ENCODE data around the gene HIF1A. TPM values are rescaled to one million over a fixed set of nuclear protein-coding genes. Genes with fewer than 3 reads are reported as not detected.
"Not testable (repeated sequence)": the region's sequence is repeated elsewhere in the genome, so short reads cannot be mapped to it uniquely, and the experiment has no call there.

The HIF1A gene
- total RNA-seq, 2 experiments from 2014 or later = 283 to 287 TPM

- Mint-ChIP-seq H3K4me3 (no peak overlapping the region), H3K36me3 (peaks cover 77% of the 10 kb centered on the region), H3K4me1 (ENCODE audit: low read depth) (peaks cover 18% of the 10 kb centered on the region), H3K27ac (peak overlapping the region; percentile 54), H3K27me3 (no peaks in the 10 kb centered on the region), H3K9me3 (no peaks in the 10 kb centered on the region)
- no peak for DNase-seq
- intact Hi-C loops (cut with micrococcal nuclease) = no loop called here
- ChIA-PET POLR2A (interaction anchor here (0.7 kb wide), 1 partner anchor 19 kb away, joined by 3 read pairs; no protein-coding TSS in a partner anchor), CTCF (no interaction called here)
These were observed 41.4 kb downstream of the HIF1A start for GRCh38 chr14:61736751-61737150.

GRCh38 chr14:61737915-61738314, 42.6 kb downstream of the HIF1A start:
- no peak overlapping the region for H3K4me3 Mint-ChIP-seq
- peak overlapping the region; percentile 65 for H3K27ac Mint-ChIP-seq
- peaks cover 75% of the 10 kb centered on the region for H3K36me3 Mint-ChIP-seq
- no peak for DNase-seq
- ChIA-PET CTCF (no interaction called here), POLR2A (no interaction called here)
- H3K4me1 Mint-ChIP-seq (ENCODE audit: low read depth) = peaks cover 18% of the 10 kb centered on the region
- H3K9me3 Mint-ChIP-seq = no peaks in the 10 kb centered on the region
- intact Hi-C loops (cut with micrococcal nuclease) = no loop called here
- H3K27me3 Mint-ChIP-seq = no peaks in the 10 kb centered on the region

GRCh38 chr14:61739133-61739532, 43.8 kb downstream of the HIF1A start:
- no peak overlapping the region for H3K4me3 Mint-ChIP-seq
- no peaks in the 10 kb centered on the region for H3K9me3 Mint-ChIP-seq
- intact Hi-C loops (cut with micrococcal nuclease) = no loop called here
- DNase-seq = no peak
- ChIA-PET POLR2A (no interaction called here), CTCF (interaction anchor here (0.8 to 1.9 kb wide), 4 partner anchors 10 to 264 kb away, joined by 3 to 6 read pairs (median 4); no protein-coding TSS in a partner anchor)
- peaks cover 17% of the 10 kb centered on the region for H3K4me1 Mint-ChIP-seq (ENCODE audit: low read depth)
- H3K27me3 Mint-ChIP-seq = no peaks in the 10 kb centered on the region
- H3K36me3 Mint-ChIP-seq = peaks cover 71% of the 10 kb centered on the region
- H3K27ac Mint-ChIP-seq = no peak overlapping the region

- ChIA-PET CTCF (interaction anchor here (0.9 to 1.6 kb wide), 6 partner anchors 9 to 281 kb away, joined by 3 to 5 read pairs (median 4); no protein-coding TSS in a partner anchor), POLR2A (interaction anchor here (0.8 to 0.9 kb wide), 2 partner anchors 12 to 13 kb away, joined by 3 read pairs; no protein-coding TSS in a partner anchor)
- Mint-ChIP-seq H3K4me3 (no peak overlapping the region), H3K27ac (no peak overlapping the region), H3K4me1 (ENCODE audit: low read depth) (peaks cover 4% of the 10 kb centered on the region), H3K9me3 (no peaks in the 10 kb centered on the region), H3K36me3 (peaks cover 67% of the 10 kb centered on the region), H3K27me3 (no peaks in the 10 kb centered on the region)
- intact Hi-C loops (cut with micrococcal nuclease) = no loop called here
- DNase-seq = no peak
These were observed 47.1 kb downstream of the HIF1A start for GRCh38 chr14:61742371-61742770.

GRCh38 chr14:61744238-61744637, 48.9 kb downstream of the HIF1A start:
- ChIA-PET POLR2A (interaction anchor here (1.1 kb wide), 1 partner anchor 40 kb away, joined by 3 read pairs; no protein-coding TSS in a partner anchor), CTCF (interaction anchor here (0.6 kb wide), 1 partner anchor 163 kb away, joined by 3 read pairs; no protein-coding TSS in a partner anchor)
- H3K9me3 Mint-ChIP-seq = no peaks in the 10 kb centered on the region
- H3K4me3 Mint-ChIP-seq = no peak overlapping the region
- H3K27me3 Mint-ChIP-seq = no peaks in the 10 kb centered on the region
- intact Hi-C loops (cut with micrococcal nuclease) = no loop called here
- H3K27ac Mint-ChIP-seq = no peak overlapping the region
- no peak for DNase-seq
- peaks cover 4% of the 10 kb centered on the region for H3K4me1 Mint-ChIP-seq (ENCODE audit: low read depth)
- H3K36me3 Mint-ChIP-seq = peaks cover 64% of the 10 kb centered on the region

GRCh38 chr14:61746346-61746745, 51.0 kb downstream of the HIF1A start:
- H3K27ac Mint-ChIP-seq; DNase-seq; intact Hi-C loops (cut with micrococcal nuclease); H3K27me3 Mint-ChIP-seq; H3K4me3 Mint-ChIP-seq; H3K9me3 Mint-ChIP-seq: not testable (repeated sequence)
- H3K4me1 Mint-ChIP-seq (ENCODE audit: low read depth) = peaks cover 16% of the 10 kb centered on the region
- ChIA-PET CTCF (interaction anchor here (0.7 to 1.1 kb wide), 2 partner anchors 16 to 21 kb away, joined by 3 read pairs; partner anchors contain the start of gene SNAPC1), POLR2A (interaction anchor here (0.5 to 1.2 kb wide), 3 partner anchors 13 to 35 kb away, joined by 3 read pairs; no protein-coding TSS in a partner anchor)
- peaks cover 55% of the 10 kb centered on the region for H3K36me3 Mint-ChIP-seq

GRCh38 chr14:61746881-61747280, 51.6 kb downstream of the HIF1A start:
- POLR2A ChIA-PET = interaction anchor here (0.5 to 1.2 kb wide), 2 partner anchors 26 to 36 kb away, joined by 3 read pairs; no protein-coding TSS in a partner anchor
- no peak overlapping the region for H3K27ac Mint-ChIP-seq
- H3K4me3 Mint-ChIP-seq = no peak overlapping the region
- CTCF ChIA-PET = interaction anchor here (0.7 to 0.8 kb wide), 2 partner anchors 21 to 94 kb away, joined by 3 to 4 read pairs; no protein-coding TSS in a partner anchor
- intact Hi-C loops (cut with micrococcal nuclease) = no loop called here
- H3K4me1 Mint-ChIP-seq (ENCODE audit: low read depth) = peaks cover 20% of the 10 kb centered on the region
- H3K36me3 Mint-ChIP-seq = peaks cover 51% of the 10 kb centered on the region
- DNase-seq = no peak
- H3K27me3 Mint-ChIP-seq = no peaks in the 10 kb centered on the region
- no peaks in the 10 kb centered on the region for H3K9me3 Mint-ChIP-seq

- POLR2A ChIA-PET = interaction anchor here (1.2 kb wide), 1 partner anchor 27 kb away, joined by 3 read pairs; no protein-coding TSS in a partner anchor
- Mint-ChIP-seq H3K4me3 (no peak overlapping the region), H3K36me3 (peaks cover 48% of the 10 kb centered on the region), H3K27me3 (no peaks in the 10 kb centered on the region), H3K4me1 (ENCODE audit: low read depth) (peaks cover 22% of the 10 kb centered on the region), H3K9me3 (no peaks in the 10 kb centered on the region), H3K27ac (no peak overlapping the region)
- DNase-seq = no peak
- CTCF ChIA-PET = interaction anchor here (0.8 kb wide), 1 partner anchor 94 kb away, joined by 4 read pairs; no protein-coding TSS in a partner anchor
- intact Hi-C loops (cut with micrococcal nuclease) = no loop called here
These were observed 52.0 kb downstream of the HIF1A start for GRCh38 chr14:61747342-61747741.

GRCh38 chr14:61749264-61749663, 54.0 kb downstream of the HIF1A start:
- Mint-ChIP-seq H3K9me3 (no peaks in the 10 kb centered on the region), H3K27ac (no peak overlapping the region), H3K27me3 (no peaks in the 10 kb centered on the region), H3K36me3 (peaks cover 38% of the 10 kb centered on the region), H3K4me3 (no peak overlapping the region), H3K4me1 (ENCODE audit: low read depth) (peaks cover 22% of the 10 kb centered on the region)
- CTCF ChIA-PET = interaction anchor here (0.7 to 1.6 kb wide), 7 partner anchors 9 to 464 kb away, joined by 3 to 8 read pairs (median 4); partner anchors contain the start of gene SNAPC1
- intact Hi-C loops (cut with micrococcal nuclease) = no loop called here
- POLR2A ChIA-PET = interaction anchor here (0.8 to 1.6 kb wide), 4 partner anchors 13 to 54 kb away, joined by 4 to 9 read pairs (median 8); partner anchors contain the start of genes HIF1A and SNAPC1
- DNase-seq = no peak

GRCh38 chr14:61749867-61750266, 54.6 kb downstream of the HIF1A start:
- POLR2A ChIA-PET = interaction anchor here (1.2 to 1.6 kb wide), 4 partner anchors 12 to 271 kb away, joined by 5 to 9 read pairs (median 8); partner anchors contain the start of genes HIF1A and SNAPC1
- no peaks in the 10 kb centered on the region for H3K9me3 Mint-ChIP-seq
- CTCF ChIA-PET = interaction anchor here (0.7 to 1.6 kb wide), 4 partner anchors 12 to 274 kb away, joined by 3 to 8 read pairs (median 4); partner anchors contain the start of gene SNAPC1
- H3K27ac Mint-ChIP-seq = peak overlapping the region; percentile 71
- peak overlapping the region; percentile 85 for H3K4me3 Mint-ChIP-seq
- no peak for DNase-seq
- H3K27me3 Mint-ChIP-seq = no peaks in the 10 kb centered on the region
- peaks cover 22% of the 10 kb centered on the region for H3K4me1 Mint-ChIP-seq (ENCODE audit: low read depth)
- H3K36me3 Mint-ChIP-seq = peaks cover 36% of the 10 kb centered on the region
- intact Hi-C loops (cut with micrococcal nuclease) = no loop called here

- H3K27me3 Mint-ChIP-seq = no peaks in the 10 kb centered on the region
- peak overlapping the region; percentile 85 for H3K4me3 Mint-ChIP-seq
- H3K27ac Mint-ChIP-seq = peak overlapping the region; percentile 84
- peak; percentile 89 for DNase-seq
- H3K4me1 Mint-ChIP-seq (ENCODE audit: low read depth) = peaks cover 21% of the 10 kb centered on the region
- intact Hi-C loops (cut with micrococcal nuclease) = loop anchor here (1.0 kb wide), 1 partner anchor 11 kb away; the partner anchor contains the start of gene SNAPC1
- no peaks in the 10 kb centered on the region for H3K9me3 Mint-ChIP-seq
- H3K36me3 Mint-ChIP-seq = peaks cover 26% of the 10 kb centered on the region
- POLR2A ChIA-PET = interaction anchor here (1.2 to 1.5 kb wide), 2 partner anchors 11 to 272 kb away, joined by 5 to 7 read pairs; partner anchors contain the start of gene SNAPC1
- CTCF ChIA-PET = interaction anchor here (0.6 to 2.1 kb wide), 3 partner anchors 87 to 275 kb away, joined by 3 to 8 read pairs (median 4); no protein-coding TSS in a partner anchor
These were observed 55.6 kb downstream of the HIF1A start for GRCh38 chr14:61750708-61751474.
